Activated CD8-positive, alpha-beta T cell treated with anti-CD3 and anti-CD28 coated beads for 36 hours (primary cell): Measurements from ENCODE around the gene CD68. TPM values are rescaled to one million over a fixed set of nuclear protein-coding genes. Genes with fewer than 3 reads are reported as not detected.

Experiments used
- ATAC-seq: fragments of 200-7000 bp; cut with Tn5 transposase; one replicate; pipeline ENCODE4 v1.10.0; 2021; ENCODE audit warnings: mild to moderate bottlenecking, moderate library complexity
- CTCF ChIA-PET: fragments of 350-600 bp; sonication (Branson Sonifier 250); formaldehyde crosslinking; loops from one replicate; lab custom pipeline; 2021; ENCODE audit warnings: antibody characterized with exemption; lab: Charles Lee
- POLR2A ChIA-PET: fragments of 350-600 bp; sonication (Branson Sonifier 250); formaldehyde crosslinking; loops from one replicate; lab custom pipeline; 2021; ENCODE audit warnings: antibody characterized with exemption; lab: Charles Lee
- DNase-seq: peaks from one replicate; pipeline ENCODE4 v3.0.0-alpha.2; 2020
- H3K27ac Mint-ChIP-seq: one replicate; pipeline ENCODE4 v1.8.0; 2021; ENCODE audit warnings: mild to moderate bottlenecking, mixed read lengths
- H3K27me3 Mint-ChIP-seq: one replicate; pipeline ENCODE4 v1.8.0; 2021; ENCODE audit warnings: mixed read lengths
- H3K36me3 Mint-ChIP-seq: one replicate; pipeline ENCODE4 v1.8.0; 2021; ENCODE audit warnings: low read depth, mixed read lengths
- H3K4me1 Mint-ChIP-seq: one replicate; pipeline ENCODE4 v1.8.0; 2021; ENCODE audit warnings: low read depth, mixed read lengths
- H3K4me3 Mint-ChIP-seq: one replicate; pipeline ENCODE4 v1.8.0; 2021; ENCODE audit warnings: mild to moderate bottlenecking, moderate library complexity, mixed read lengths
- H3K9me3 Mint-ChIP-seq: one replicate; pipeline ENCODE4 v1.8.0; 2021; ENCODE audit warnings: mixed read lengths
- intact Hi-C: fragments of 100-400 bp; cut with micrococcal nuclease; formaldehyde crosslinking; loops from one replicate; pipeline ENCODE4 v1.10.0; 2022
- total RNA-seq, 2 experiments: library from RNA; stranded (reverse); gene quantifications; one replicate each; pipeline ENCODE4 v1.2.3, GENCODE V29; 2021
- TF ChIP-seq, protein P1 (sequence below): fragments of 200-600 bp; IDR thresholded peaks from one replicate; pipeline ENCODE4 v1.8.0; 2022; ENCODE audit warnings: antibody characterized with exemption, mild to moderate bottlenecking

The CD68 gene
- total RNA-seq, 2 experiments from 2014 or later, result 11.4 to 12.9 TPM

DNA sequence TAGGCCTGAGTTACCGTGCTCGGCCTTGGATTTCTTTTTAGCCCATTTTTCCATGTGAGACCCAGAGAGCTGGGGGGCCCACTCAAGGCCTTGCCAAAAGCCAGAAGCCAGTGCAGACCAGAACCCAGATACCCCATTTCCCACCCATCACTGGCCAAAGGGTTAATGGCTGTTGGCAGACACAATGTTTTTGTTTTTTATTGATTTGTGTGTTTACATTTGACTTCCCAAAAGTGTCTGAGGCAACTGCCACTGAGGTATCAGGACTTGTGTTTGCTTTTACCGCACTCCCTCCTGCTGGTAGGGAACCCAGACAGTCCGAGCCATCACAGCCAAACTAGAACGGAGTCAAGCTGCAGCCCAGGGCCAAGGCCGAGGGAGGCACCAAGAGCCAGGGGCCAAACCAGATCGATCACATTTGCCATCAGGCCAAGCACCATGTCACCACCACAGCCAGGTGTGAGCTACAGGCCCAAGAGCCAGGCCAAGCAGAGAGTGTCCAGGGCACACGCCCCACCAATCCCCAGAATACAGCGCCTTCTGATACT is 38.3 kb upstream of the CD68 start:
- DNase-seq (no peak), ATAC-seq (no peak)
- H3K4me3 Mint-ChIP-seq, result no peak overlapping the region
- CTCF ChIA-PET, result interaction anchor here (1.0 to 3.0 kb wide), 5 partner anchors 18 to 26 kb away, joined by 3 to 17 read pairs (median 6); partner anchors contain the start of gene SENP3
- no peak overlapping the region for H3K27ac Mint-ChIP-seq
- intact Hi-C loops, result no loop called here
- no peaks in the 10 kb centered on the region for H3K27me3 Mint-ChIP-seq
- no peaks in the 10 kb centered on the region for H3K36me3 Mint-ChIP-seq
- TF ChIP-seq, protein P1, sequence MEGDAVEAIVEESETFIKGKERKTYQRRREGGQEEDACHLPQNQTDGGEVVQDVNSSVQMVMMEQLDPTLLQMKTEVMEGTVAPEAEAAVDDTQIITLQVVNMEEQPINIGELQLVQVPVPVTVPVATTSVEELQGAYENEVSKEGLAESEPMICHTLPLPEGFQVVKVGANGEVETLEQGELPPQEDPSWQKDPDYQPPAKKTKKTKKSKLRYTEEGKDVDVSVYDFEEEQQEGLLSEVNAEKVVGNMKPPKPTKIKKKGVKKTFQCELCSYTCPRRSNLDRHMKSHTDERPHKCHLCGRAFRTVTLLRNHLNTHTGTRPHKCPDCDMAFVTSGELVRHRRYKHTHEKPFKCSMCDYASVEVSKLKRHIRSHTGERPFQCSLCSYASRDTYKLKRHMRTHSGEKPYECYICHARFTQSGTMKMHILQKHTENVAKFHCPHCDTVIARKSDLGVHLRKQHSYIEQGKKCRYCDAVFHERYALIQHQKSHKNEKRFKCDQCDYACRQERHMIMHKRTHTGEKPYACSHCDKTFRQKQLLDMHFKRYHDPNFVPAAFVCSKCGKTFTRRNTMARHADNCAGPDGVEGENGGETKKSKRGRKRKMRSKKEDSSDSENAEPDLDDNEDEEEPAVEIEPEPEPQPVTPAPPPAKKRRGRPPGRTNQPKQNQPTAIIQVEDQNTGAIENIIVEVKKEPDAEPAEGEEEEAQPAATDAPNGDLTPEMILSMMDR, result no peak
- POLR2A ChIA-PET, result interaction anchor here (1.1 kb wide), 1 partner anchor 55 kb away, joined by 3 read pairs; no protein-coding TSS in a partner anchor
- no peaks in the 10 kb centered on the region for H3K9me3 Mint-ChIP-seq
- no peaks in the 10 kb centered on the region for H3K4me1 Mint-ChIP-seq

GRCh38 chr17:7544911-7545310 is 34.5 kb upstream of the CD68 start:
- H3K4me1 Mint-ChIP-seq, result peaks cover 15% of the 10 kb centered on the region
- intact Hi-C loops, result no loop called here
- no peak overlapping the region for H3K4me3 Mint-ChIP-seq
- H3K9me3 Mint-ChIP-seq, result no peaks in the 10 kb centered on the region
- DNase-seq (no peak), ATAC-seq (no peak)
- CTCF ChIA-PET, result interaction anchor here (1.7 to 6.1 kb wide), 3 partner anchors 16 to 30 kb away, joined by 6 to 42 read pairs (median 11); partner anchors contain the start of gene SENP3
- no peak overlapping the region for H3K27ac Mint-ChIP-seq
- TF ChIP-seq, protein P1, result no peak
- H3K36me3 Mint-ChIP-seq, result no peaks in the 10 kb centered on the region
- no peaks in the 10 kb centered on the region for H3K27me3 Mint-ChIP-seq
- POLR2A ChIA-PET, result no interaction called here

GRCh38 chr17:7548585-7549400 is 30.6 kb upstream of the CD68 start, which contains the start of gene TNFSF12:
Gene TNFSF12, plus strand, starts transcription at chr17:7549058. Its CDS starts 96 bp downstream, at chr17:7549154.
- Mint-ChIP-seq H3K27me3 (no peaks in the 10 kb centered on the region), H3K4me1 (peaks cover 54% of the 10 kb centered on the region), H3K27ac (peak within 1 kb of the TSS; percentile 77), H3K36me3 (peaks cover 1% of the 10 kb centered on the region), H3K4me3 (peak within 1 kb of the TSS; percentile 82), H3K9me3 (no peaks in the 10 kb centered on the region)
- peak; percentile 56 for ATAC-seq
- peak; percentile 76 for DNase-seq
- POLR2A ChIA-PET, result interaction anchor here (1.0 to 3.8 kb wide), 10 partner anchors 9 to 73 kb away, joined by 3 to 14 read pairs (median 4); partner anchors contain the start of genes MPDU1, SENP3 and TNFSF13
- TF ChIP-seq, protein P1, result no peak
- CTCF ChIA-PET, result interaction anchor here (0.8 to 6.1 kb wide), 8 partner anchors 9 to 192 kb away, joined by 3 to 42 read pairs (median 4); partner anchors contain the start of genes SENP3 and TNFSF13
- intact Hi-C loops, result no loop called here

DNA sequence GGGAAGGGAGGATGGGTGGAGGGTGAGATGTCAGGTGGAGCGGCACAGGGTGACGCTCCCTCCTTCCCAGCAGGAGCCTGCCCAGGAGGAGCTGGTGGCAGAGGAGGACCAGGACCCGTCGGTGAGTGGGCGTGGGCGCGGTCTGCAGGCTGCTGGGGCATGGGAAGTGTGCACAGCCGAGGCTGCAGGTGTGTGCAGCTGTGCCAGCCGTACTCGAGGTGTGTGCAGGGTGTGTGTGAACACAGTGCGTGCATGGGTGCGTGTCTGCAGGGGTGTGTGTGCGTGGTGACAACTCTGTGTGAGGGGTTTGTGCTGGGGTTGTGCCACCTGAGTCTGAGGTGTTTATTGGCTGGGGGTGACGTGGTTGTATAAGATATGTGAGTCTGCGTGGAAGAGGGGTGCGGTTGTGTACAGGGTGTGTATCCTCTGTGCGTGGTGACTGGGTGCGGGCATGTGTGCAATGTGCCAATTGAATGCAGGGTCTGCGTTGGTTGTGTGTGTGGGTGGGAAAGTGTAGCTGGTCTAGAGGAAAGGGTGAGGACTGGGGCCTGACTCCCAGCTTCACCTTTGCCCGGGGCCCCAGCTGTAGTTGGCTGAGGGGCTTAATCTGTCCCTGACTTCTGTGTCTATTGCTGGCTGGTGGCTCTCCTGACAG is 29.9 kb upstream of the CD68 start:
- Mint-ChIP-seq H3K4me3 (peak overlapping the region; percentile 73), H3K27me3 (no peaks in the 10 kb centered on the region), H3K9me3 (no peaks in the 10 kb centered on the region), H3K27ac (peak overlapping the region; percentile 19), H3K4me1 (peaks cover 57% of the 10 kb centered on the region), H3K36me3 (peaks cover 1% of the 10 kb centered on the region)
- TF ChIP-seq, protein P1, result no peak
- POLR2A ChIA-PET, result interaction anchor here (0.6 to 3.8 kb wide), 12 partner anchors 8 to 196 kb away, joined by 3 to 14 read pairs (median 4); partner anchors contain the start of genes MPDU1, SENP3 and TNFSF13
- CTCF ChIA-PET, result interaction anchor here (0.8 to 6.1 kb wide), 9 partner anchors 8 to 193 kb away, joined by 3 to 42 read pairs (median 3); partner anchors contain the start of genes SENP3, TNFSF13 and TP53
- ATAC-seq (peak; percentile 54), DNase-seq (peak; percentile 69)
- intact Hi-C loops, result no loop called here
